Neural progenitor cell (in vitro differentiated cells): ENCODE measurements around the gene GPBP1.
"Not testable (repeated sequence)": the region's sequence is repeated elsewhere in the genome, so short reads cannot be mapped to it uniquely, and the experiment has no call there.

Source experiments
- CTCF ChIP-seq: fragments of 200-600 bp; sonication (generic); IDR thresholded peaks from 2 replicates; pipeline ENCODE4 v1.5.1; 2017; ENCODE audit warnings: antibody characterized with exemption, mild to moderate bottlenecking
- EZH2 ChIP-seq: fragments of 200-600 bp; sonication (generic); IDR thresholded peaks from 2 replicates; pipeline ENCODE4 v1.6.1; 2017; ENCODE audit warnings: antibody characterized with exemption, mild to moderate bottlenecking, moderate library complexity
- EZH2phosphoT487 ChIP-seq: fragments of 200-600 bp; sonication (generic); IDR thresholded peaks from 2 replicates; pipeline ENCODE4 v1.6.1; 2017; ENCODE audit warnings: antibody characterized with exemption

GRCh38 chr5:57170116-57170515, 3.7 kb upstream of the GPBP1 start:
- not testable (repeated sequence) for TF ChIP-seq CTCF, EZH2, EZH2phosphoT487
